KBM-7 (cell line): ENCODE data around the gene CTXN1.
A peak's percentile ranks its signal among the peaks of the same experiment; 100 is the strongest.
"Not testable (repeated sequence)": the region's sequence is repeated elsewhere in the genome, so short reads cannot be mapped to it uniquely, and the experiment has no call there.

ENCODE experiments used
- DNase-seq: peaks from one replicate; pipeline ENCODE4 v3.0.0-alpha.2; 2015
- in situ Hi-C: fragments of 300-500 bp; cut with MboI; formaldehyde crosslinking; loops from 2 replicates; pipeline ENCODE4 v1.14.3; 2020; ENCODE audit warnings: low sequenced_read_pairs, low pct_unique_long_range_greater_than_20kb, mixed read lengths

The CTXN1 gene

DNA sequence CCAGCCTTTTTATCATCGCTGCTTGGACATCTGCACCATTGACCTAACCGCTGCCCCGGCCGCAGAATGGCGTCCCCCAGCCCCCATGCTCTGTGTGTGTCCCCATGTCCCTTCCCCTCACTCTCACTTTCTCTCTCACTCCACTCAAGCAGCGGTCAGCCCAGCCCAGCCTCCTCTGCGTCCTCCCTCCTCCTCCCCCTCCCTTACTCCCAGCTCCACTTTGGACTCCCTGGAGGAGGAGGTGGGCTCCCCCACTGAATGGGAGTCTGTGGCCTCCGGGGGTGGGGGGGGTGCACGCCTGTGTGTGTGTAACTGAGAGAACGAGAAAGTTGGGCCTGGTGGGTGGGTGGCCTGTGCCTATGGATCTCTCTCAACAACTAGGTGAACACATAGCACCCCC is 20.1 kb downstream of the CTXN1 start:
- in situ Hi-C loops = no loop called here
- DNase-seq = no peak

GRCh38 chr19:7905268-7905667 is 20.7 kb downstream of the CTXN1 start:
- DNase-seq = no peak
- in situ Hi-C loops = no loop called here

DNA sequence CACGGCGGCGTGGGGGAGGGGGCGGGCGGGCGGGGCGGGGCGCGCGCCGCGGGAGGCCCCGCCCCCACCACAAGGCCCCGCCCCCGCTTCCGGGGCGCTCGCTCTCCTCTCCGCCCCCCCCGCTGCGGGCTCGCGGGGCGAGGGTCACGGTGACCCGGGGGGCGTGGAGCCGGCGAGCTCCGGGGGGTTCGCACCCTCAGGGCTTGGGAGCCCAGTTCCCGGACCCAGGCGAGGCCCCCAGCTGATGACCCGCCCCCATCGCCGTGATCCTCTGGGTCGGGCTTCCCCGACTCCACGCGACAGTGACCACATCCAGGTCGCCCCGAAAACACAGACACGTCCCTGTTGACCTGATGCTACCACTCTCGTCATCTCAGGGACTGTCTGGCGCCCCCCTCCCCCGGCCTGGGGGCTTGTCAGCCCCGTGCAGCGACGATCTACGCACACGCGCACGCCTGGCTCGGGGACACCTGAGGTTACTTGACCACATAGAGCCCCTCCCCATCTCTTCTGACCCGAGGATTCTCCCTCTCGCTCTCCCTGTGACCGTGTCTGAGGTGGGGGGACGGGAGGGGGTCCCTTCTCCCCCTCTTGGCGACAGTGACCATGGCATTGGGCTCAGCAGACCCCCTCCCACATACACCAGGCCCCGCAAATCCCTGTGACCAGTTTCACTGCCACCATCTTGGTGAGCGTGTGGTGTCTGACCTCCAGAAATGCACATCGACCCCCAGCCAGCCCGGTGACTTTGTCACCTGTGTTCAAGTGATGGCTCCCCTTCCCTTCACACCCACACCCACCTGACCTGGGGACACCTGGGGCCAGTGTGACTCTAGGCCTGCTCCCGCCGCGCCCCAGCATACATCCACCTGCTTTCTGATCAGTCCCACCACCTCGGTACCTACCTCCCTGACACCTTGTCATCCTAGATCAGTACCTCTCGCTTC is 21.6 kb downstream of the CTXN1 start:
- no peak for DNase-seq
- in situ Hi-C loops = no loop called here

- in situ Hi-C loops = no loop called here
- peak; percentile 100 for DNase-seq
Measured at GRCh38 chr19:7903244-7904073, 22.5 kb downstream of the CTXN1 start, which contains the start of gene MAP2K7. MAP2K7 (plus strand) TSS chr19:7903877; CDS start chr19:7903945, 68 bp downstream.

- in situ Hi-C loops = no loop called here
- no peak for DNase-seq
Measured at GRCh38 chr19:7902796-7903243, 23.1 kb downstream of the CTXN1 start.

- in situ Hi-C loops = no loop called here
- no peak for DNase-seq
Measured at GRCh38 chr19:7901337-7901736, 24.6 kb downstream of the CTXN1 start.

- in situ Hi-C loops = no loop called here
- DNase-seq = no peak
Measured at GRCh38 chr19:7900931-7901330, 25.0 kb downstream of the CTXN1 start.

GRCh38 chr19:7900401-7900870 is 25.5 kb downstream of the CTXN1 start:
- in situ Hi-C loops = no loop called here
- DNase-seq = no peak

- in situ Hi-C loops = no loop called here
- no peak for DNase-seq
Measured at GRCh38 chr19:7899751-7900378, 26.1 kb downstream of the CTXN1 start.

- DNase-seq = no peak
- in situ Hi-C loops = no loop called here
Measured at GRCh38 chr19:7898967-7899366, 27.0 kb downstream of the CTXN1 start.

DNA sequence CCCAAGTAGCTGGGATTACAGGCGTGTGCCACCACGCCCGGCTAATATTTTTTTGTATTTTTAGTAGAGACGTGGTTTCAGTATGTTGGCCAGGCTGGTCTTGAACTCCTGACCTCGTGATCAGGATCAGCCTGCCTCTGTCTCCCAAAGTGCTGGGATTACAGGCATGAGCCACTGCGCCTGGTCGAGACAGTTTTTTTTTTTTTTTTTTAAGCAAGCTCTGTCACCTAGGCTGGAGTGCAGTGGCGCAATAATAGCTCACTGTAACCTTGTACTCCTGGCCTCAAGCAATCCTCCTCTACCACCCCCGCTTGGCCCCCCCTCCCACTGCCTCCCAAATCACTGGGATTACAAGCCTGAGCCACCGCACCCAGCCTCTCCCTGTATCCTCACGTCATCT is 28.6 kb downstream of the CTXN1 start:
- in situ Hi-C loops = no loop called here
- DNase-seq = no peak

DNA sequence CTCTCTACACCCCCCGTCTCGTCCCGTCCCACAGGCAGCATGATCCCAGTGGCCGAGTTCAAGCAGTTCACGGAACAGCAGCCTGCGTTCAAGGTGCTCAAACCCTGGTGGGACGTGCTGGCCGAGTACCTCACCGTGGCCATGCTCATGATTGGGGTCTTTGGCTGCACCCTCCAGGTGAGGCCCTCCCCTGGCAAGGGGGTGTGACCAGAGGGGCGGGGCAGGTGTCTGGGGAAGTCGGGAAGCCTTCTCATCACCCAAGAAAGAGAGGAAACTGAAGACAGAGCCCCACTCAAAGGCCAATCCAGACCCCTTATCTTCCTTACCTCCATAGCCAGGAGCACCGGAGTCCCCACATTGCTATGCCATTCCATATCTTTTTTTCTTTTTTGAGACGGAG is 30.4 kb downstream of the CTXN1 start:
- no peak for DNase-seq
- in situ Hi-C loops = no loop called here

GRCh38 chr19:7894612-7895309 is 31.2 kb downstream of the CTXN1 start:
- in situ Hi-C loops = no loop called here
- DNase-seq = no peak

- DNase-seq, in situ Hi-C loops: not testable (repeated sequence)
Measured at GRCh38 chr19:7893362-7894101, 32.4 kb downstream of the CTXN1 start.

DNA sequence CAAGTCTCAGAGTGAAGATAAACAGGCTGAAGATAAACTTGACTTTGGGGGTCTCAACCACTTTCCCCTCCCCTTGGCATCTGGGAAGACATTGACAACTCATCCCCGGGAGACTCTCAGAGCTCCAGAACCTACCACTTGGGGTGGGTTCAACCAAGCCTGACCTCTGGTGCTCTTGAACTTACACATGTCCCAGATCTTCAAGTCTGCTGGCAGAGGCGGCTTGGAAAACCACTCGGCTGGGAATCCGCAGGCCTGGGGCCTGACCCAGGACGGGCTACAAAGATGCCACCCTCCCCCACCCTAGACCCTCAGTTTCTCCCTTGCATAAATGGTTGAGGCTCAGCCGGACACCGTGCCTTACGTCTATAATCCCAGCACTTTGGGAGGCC is 37.1 kb downstream of the CTXN1 start:
- in situ Hi-C loops = no loop called here
- DNase-seq = no peak

GRCh38 chr19:7888145-7888825 is 37.6 kb downstream of the CTXN1 start, which contains the start of gene LRRC8E:
LRRC8E (plus strand) TSS chr19:7888510; CDS start chr19:7895604, 7,094 bp downstream.
- in situ Hi-C loops = no loop called here
- no peak for DNase-seq

GRCh38 chr19:7887408-7888144 is 38.4 kb downstream of the CTXN1 start:
- in situ Hi-C loops = no loop called here
- no peak for DNase-seq
